ENCODE measurements around the gene ART3. TPM values are rescaled to one million over a fixed set of nuclear protein-coding genes. Genes with fewer than 3 reads are reported as not detected.
A peak's percentile ranks its signal among the peaks of the same experiment; 100 is the strongest.

ART3 gene
- total and polyA plus RNA-seq, 9 of the 15 experiments (the other 6 are each of a cell fraction or from before 2014, with no cell fraction given): 0.69 to 1.4 (median 1.1) TPM; not detected in 1

- TF ChIP-seq CTCFL (IDR thresholded peaks at IDR 0.05; ENCODE audit: borderline replicate concordance, insufficient read depth, low read depth, low read length, poor library complexity, severe bottlenecking) (no peak), MYC (IDR thresholded peaks at IDR 0.05; ENCODE audit: low read depth, low read length) (peak; percentile 57), MYC (CRISPR knock-in tag; IDR thresholded peaks at IDR 0.05; ENCODE audit: borderline replicate concordance, low read depth) (no peak), ZNF586 (CRISPR knock-in tag; conservative IDR thresholded peaks at IDR 0.05) (no peak), BACH1 (tag; IDR thresholded peaks at IDR 0.05) (peak; percentile 76; the same call in 1 of the 2 replicates), POLR2G (IDR thresholded peaks at IDR 0.05; ENCODE audit: low read depth, low read length) (no peak), POLR2AphosphoS5 (IDR thresholded peaks at IDR 0.05; ENCODE audit: control insufficient read depth, insufficient read depth, low read depth, low read length) (no peak), KDM2B (CRISPR knock-in tag; IDR thresholded peaks at IDR 0.05) (no peak), NFRKB (IDR thresholded peaks at IDR 0.05; ENCODE audit: low read depth) (no peak), ETV5 (CRISPR knock-in tag; IDR thresholded peaks at IDR 0.05; ENCODE audit: low read depth) (no peak), NCOA4 (IDR thresholded peaks at IDR 0.05; ENCODE audit: partially characterized antibody) (no peak), C11orf30 (IDR thresholded peaks at IDR 0.05; ENCODE audit: low read depth) (no peak), SIN3B (IDR thresholded peaks at IDR 0.05; ENCODE audit: low read depth) (no peak), CREB1 (IDR thresholded peaks at IDR 0.05) (peak; percentile 58; the same call in 1 of the 2 replicates), CREB1 (CRISPR knock-in tag; IDR thresholded peaks at IDR 0.05) (peak; percentile 69; the same call in 1 of the 2 replicates), THAP12 (CRISPR knock-in tag; IDR thresholded peaks at IDR 0.05) (no peak), HDAC3 (IDR thresholded peaks at IDR 0.05; ENCODE audit: borderline replicate concordance, partially characterized antibody) (peak; percentile 71), ZNF212 (CRISPR knock-in tag; IDR thresholded peaks at IDR 0.05) (no peak), FOXA1 (IDR thresholded peaks at IDR 0.05; ENCODE audit: borderline replicate concordance) (no peak), ZKSCAN1 (IDR thresholded peaks at IDR 0.05; ENCODE audit: low read depth, low read length) (no peak), NFE2L1 (tag; IDR thresholded peaks at IDR 0.05; ENCODE audit: borderline replicate concordance, low read depth) (no peak), HNRNPLL (IDR thresholded peaks at IDR 0.05; ENCODE audit: low read depth, low read length, poor library complexity, severe bottlenecking) (no peak), TCF3 (CRISPR knock-in tag; IDR thresholded peaks at IDR 0.05) (no peak; the same call in 1 of the 2 replicates), BRF1 (IDR thresholded peaks at IDR 0.05; ENCODE audit: borderline replicate concordance, extremely low read depth, insufficient read length) (no peak), RFX5 (IDR thresholded peaks at IDR 0.05; ENCODE audit: low read depth, low read length) (no peak), BCL6 (CRISPR knock-in tag; IDR thresholded peaks at IDR 0.05) (no peak), L3MBTL2 (IDR thresholded peaks at IDR 0.05) (peak; percentile 78)
These were observed 15.8 kb downstream of the ART3 start (continued) for GRCh38 chr4:76090241-76090691.
